Measurements from ENCODE around the gene GAR1. TPM values are rescaled to one million over a fixed set of nuclear protein-coding genes. Genes with fewer than 3 reads are reported as not detected.

Gene GAR1
- total RNA-seq, result 4.0 and 5.5 TPM in 2 replicates

GRCh38 chr4:109815151-109816081 is at the start of gene GAR1:
Gene GAR1, plus strand, starts transcription at chr4:109815762. Its CDS starts 403 bp downstream, at chr4:109816165.

GRCh38 chr4:109801895-109802319 is 13.7 kb upstream of the GAR1 start, which contains the start of gene CFI:
Gene CFI, minus strand, starts transcription at chr4:109801999. Its CDS starts 28 bp downstream, at chr4:109801971.

GRCh38 chr4:109827672-109828071 is 12.1 kb downstream of the GAR1 start, which contains the start of gene RRH:
Gene RRH, plus strand, starts transcription at chr4:109827972. Its CDS starts 56 bp downstream, at chr4:109828028.

GRCh38 chr4:109847896-109848442 is 32.4 kb downstream of the GAR1 start, which contains the start of gene LRIT3:
Gene LRIT3, plus strand, starts transcription at chr4:109848107. Its CDS starts 95 bp downstream, at chr4:109848202.

Other genes with a start within 250 kb of the GAR1 start
- 68.9 and 79.0 TPM in 2 replicates for gene CASP6, start 112.3 kb upstream of the GAR1 start, total RNA-seq
- 9.3 and 14.9 TPM in 2 replicates for gene PLA2G12A, start 85.7 kb upstream of the GAR1 start, total RNA-seq
- gene CFI, start 13.8 kb upstream of the GAR1 start, total RNA-seq, result 8.8 and 37.5 TPM in 2 replicates
- gene RRH, start 12.2 kb downstream of the GAR1 start, total RNA-seq, result not detected in 2 replicates
- gene LRIT3, start 32.3 kb downstream of the GAR1 start, total RNA-seq, result not detected in 2 replicates
- under 0.01 and 0.15 TPM in 2 replicates for gene EGF, start 97.1 kb downstream of the GAR1 start, total RNA-seq